Brain pericyte (primary cell): ENCODE results near the gene POC1A.

Source experiments
- DNase-seq: peaks from one replicate; pipeline ENCODE4 v3.0.0-alpha.2; 2012; ENCODE audit warnings: low read depth, low spot score

The POC1A gene

GRCh38 chr3:52085681-52086282 is 68.4 kb downstream of the POC1A start:
- no peak for DNase-seq

- DNase-seq = no peak
These were observed 69.1 kb downstream of the POC1A start for GRCh38 chr3:52084954-52085680.

GRCh38 chr3:52084216-52084945 is 69.8 kb downstream of the POC1A start:
- DNase-seq = no peak

GRCh38 chr3:52083556-52084087 is 70.6 kb downstream of the POC1A start:
- DNase-seq = no peak

- no peak for DNase-seq
These were observed 71.3 kb downstream of the POC1A start for GRCh38 chr3:52082951-52083350.

- DNase-seq = no peak
These were observed 73.1 kb downstream of the POC1A start for GRCh38 chr3:52080830-52081719.

GRCh38 chr3:52079958-52080357 is 74.3 kb downstream of the POC1A start:
- no peak for DNase-seq

GRCh38 chr3:52078781-52079560 is 75.3 kb downstream of the POC1A start:
- no peak for DNase-seq

- DNase-seq = no peak
These were observed 76.3 kb downstream of the POC1A start for GRCh38 chr3:52077925-52078324.

- no peak for DNase-seq
These were observed 77.1 kb downstream of the POC1A start for GRCh38 chr3:52076896-52077780.

GRCh38 chr3:52073490-52073889 is 80.7 kb downstream of the POC1A start:
- DNase-seq = no peak

GRCh38 chr3:52072471-52072870 is 81.8 kb downstream of the POC1A start:
- no peak for DNase-seq

- DNase-seq = no peak
These were observed 82.2 kb downstream of the POC1A start for GRCh38 chr3:52072020-52072419.

- DNase-seq = no peak
These were observed 83.2 kb downstream of the POC1A start for GRCh38 chr3:52070724-52071621.

- DNase-seq = no peak
These were observed 84.4 kb downstream of the POC1A start for GRCh38 chr3:52069855-52070254.

GRCh38 chr3:52069135-52069534 is 85.1 kb downstream of the POC1A start:
- no peak for DNase-seq

- DNase-seq = no peak
These were observed 85.5 kb downstream of the POC1A start for GRCh38 chr3:52068730-52069129.

GRCh38 chr3:52068055-52068571 is 86.1 kb downstream of the POC1A start:
- DNase-seq = no peak
